HG02798 (cell line): ENCODE results near the gene NHEJ1.
A peak's percentile ranks its signal among the peaks of the same experiment; 100 is the strongest.

Experiments used
- ATAC-seq: cut with Tn5 transposase; IDR thresholded peaks from one replicate; pipeline ENCODE4 v1.9.1; 2021; ENCODE audit warnings: mild to moderate bottlenecking; ENCODE audit not compliant: unreplicated experiment, poor library complexity

NHEJ1 gene

DNA sequence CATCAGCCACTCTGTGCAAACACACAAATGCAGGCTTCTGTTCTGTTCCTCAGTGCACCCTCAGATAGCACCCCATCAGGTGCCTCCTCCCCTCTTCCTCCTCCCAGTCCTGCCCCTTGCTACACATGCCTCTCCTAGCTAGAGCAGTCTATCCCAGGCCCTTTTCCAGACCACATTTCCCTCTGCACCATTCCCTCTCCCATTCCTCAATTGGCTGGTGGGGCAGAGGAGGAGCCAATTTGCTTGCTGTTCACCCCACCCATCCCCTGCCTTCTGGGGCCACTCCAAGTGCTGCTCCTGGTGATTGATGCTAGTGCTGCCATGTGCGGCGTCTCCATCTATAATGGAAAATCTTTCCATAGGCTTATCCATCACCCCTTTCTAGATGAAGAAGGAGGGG, 124.7 kb downstream of the NHEJ1 start:
- ATAC-seq = no peak

GRCh38 chr2:219034823-219035222, 125.8 kb downstream of the NHEJ1 start:
- ATAC-seq = no peak

DNA sequence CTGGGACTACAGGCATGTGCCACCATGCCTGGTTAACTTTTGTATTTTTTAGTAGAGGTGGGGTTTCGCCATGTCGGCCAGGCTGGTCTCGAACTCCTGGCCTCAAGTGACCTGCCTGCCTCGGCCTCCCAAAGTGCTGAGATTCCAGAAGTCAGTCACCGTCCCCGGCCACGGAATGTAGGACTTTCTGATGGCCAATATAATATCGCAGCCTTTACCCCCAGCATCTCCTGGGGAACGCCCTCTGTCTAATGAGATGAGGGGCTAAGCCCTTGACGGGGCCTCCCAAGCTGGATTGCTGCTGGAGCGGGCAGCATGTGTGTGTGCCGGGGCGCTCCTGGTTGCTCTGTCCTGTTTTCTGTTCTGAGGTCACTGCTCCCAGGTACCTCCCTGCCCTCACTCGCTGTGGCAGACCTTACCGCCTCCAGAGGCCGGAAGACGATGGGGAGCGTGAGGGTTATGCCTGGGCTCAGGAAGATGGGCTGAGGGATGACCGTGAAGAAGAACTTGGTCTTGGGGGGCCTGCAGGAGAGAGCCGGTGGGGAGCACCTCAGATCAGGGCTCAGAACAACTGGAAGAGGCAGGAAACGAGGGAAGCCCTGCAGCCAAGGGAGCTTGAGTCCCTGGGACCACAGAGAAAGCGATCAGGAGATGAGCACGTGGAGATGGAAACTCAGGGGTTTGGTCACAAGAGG, 128.4 kb downstream of the NHEJ1 start:
- no peak for ATAC-seq

DNA sequence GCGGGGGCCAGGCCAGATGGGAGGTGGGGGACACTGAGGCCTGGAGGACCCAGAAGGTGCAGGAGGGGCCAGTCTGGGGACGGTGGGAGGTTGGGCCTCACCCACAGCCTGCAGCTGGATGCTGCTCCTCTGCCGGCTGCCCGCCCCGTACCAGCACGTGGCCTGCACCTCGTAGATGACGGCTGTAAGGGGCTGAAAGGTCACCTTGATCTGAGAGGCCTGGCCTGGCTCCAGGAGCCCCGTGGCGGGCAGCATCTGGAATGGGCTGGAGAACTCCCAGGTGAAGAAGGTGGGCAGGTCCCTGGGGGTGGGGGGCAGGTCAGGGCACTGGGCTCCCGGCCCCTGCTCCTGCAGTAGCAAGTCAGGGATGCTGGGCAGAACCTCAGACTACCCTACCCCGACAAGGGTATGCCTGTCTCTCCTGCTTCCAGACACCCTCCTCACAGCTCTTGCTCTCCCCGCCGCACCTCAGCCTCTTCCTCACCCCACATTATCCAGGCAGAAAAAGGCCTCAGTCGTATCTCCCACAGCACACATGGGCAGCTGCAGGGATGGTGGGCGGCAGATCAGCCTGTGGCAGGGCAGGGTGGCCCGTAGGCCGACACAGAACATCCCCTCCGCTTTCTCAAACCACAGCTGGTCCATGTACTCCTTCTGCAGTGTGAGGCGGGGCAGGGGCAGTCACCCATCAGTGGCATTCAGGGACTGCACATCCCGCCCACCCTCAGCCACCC, 129.4 kb downstream of the NHEJ1 start:
- no peak for ATAC-seq

GRCh38 chr2:219030177-219030940, 130.3 kb downstream of the NHEJ1 start:
- ATAC-seq = no peak

DNA sequence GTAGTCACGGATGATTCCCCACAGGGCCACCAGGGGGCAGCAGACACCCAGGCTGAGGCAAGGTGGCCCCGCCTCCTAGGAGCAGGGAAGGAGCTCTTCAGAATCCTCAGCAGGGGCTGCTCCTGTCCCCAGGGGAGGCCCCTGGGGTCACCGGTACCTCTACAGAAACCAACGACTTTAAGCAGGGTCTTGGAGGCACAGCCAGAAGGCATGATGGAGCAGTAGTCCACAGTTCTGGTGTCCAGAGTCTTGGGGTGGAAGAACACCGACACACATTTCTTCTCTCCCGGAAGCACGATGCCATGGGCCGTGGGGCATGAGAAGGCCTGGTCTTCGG, 130.8 kb downstream of the NHEJ1 start:
- ATAC-seq = peak; percentile 75

DNA sequence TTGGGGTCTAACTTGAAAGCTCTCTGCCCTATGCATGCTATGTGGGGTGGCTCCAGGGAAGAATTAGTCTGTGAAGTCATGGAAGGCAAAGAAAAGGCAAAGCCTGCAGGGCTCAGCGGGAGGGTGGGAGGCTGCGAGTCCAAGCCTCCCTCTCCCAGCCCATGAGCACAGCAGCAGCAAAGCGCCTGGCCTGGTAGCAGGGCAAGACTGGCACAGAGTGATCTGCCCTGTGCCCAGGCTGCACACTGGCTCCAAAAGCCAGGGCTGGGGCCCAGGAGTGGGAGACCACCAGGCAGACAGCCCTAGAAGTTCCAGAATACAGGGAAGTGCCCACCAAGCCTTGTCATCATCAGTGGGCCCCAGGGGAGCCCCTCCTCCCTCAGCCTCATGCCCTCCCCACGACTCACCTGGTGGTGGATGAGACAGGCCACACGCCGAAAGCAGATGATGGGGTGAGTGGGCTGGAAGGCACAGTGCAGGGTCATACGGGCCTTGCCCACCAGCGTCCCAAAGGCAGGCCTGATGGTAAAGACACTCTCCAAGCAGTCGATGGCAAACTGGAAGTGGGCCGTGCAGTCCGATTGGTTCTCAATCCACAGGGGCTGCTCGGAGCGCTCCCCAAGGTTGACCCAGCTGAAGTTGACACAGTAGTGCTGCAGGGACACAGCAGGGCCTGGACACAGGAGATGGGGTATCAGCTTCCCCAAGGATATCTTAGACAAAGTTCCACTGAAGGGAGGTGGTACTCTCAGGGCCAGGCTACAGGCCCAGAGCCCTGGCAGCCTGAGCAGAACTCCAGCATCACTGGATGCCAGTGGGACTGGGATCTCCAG, 131.4 kb downstream of the NHEJ1 start:
- ATAC-seq = peak; percentile 8

DNA sequence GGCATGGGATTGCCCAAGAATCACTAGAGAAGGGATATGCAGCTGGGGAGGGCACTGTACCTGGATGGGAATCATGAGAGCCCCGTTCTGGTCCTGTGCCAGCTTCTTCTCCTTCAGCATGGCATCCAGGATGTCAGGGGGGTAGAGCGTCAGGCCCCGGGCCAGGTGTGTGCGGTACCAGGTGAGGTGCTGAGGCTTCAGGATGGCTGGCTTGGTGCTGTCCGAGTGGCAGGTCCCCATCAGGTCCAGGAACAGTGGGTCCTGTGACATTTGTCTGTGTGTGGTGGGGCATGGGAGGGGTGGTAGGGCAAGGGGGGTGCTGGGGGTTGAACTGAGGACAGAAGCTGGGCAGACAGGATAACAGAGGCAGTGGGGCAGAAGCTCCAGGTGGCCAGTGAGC, 132.5 kb downstream of the NHEJ1 start:
- no peak for ATAC-seq

DNA sequence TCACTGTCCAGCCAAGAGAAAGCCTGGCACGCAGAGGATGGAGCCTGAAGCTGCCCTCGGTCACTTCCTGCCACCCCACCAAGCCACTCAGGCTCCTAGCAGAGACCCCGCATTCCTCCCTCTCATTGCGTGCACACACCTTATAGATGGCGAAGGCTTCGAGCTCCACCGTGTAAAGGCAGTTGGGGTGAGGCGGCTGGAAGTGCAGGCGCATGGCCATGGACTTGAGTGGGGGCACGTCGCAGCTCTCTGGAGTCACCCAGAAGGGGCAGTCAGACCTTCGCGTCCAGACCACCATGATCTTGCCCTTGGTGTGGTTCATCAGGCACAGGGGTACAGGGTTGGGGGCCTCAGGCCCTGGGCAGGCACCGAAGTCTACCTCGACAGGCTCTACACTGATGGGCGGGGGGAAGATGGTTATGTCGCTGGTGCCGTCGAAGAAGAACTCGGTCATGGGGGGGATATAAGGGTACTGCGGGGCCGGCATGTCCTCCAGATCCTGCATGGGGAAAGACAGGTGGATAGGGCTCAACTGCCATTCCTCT, 133.0 kb downstream of the NHEJ1 start:
- no peak for ATAC-seq

- no peak for ATAC-seq
These were observed 133.7 kb downstream of the NHEJ1 start for GRCh38 chr2:219026946-219027345.

- no peak for ATAC-seq
These were observed 134.7 kb downstream of the NHEJ1 start for GRCh38 chr2:219025637-219026585.
